ENCODE measurements around the gene RPN1. TPM values are rescaled to one million over a fixed set of nuclear protein-coding genes. Genes with fewer than 3 reads are reported as not detected.

RPN1 gene
- total RNA-seq, 1 donor from 2014 or later, result 119 TPM

Other genes with a start within 250 kb of the RPN1 start
- gene DNAJB8, start 183.9 kb downstream of the RPN1 start, total RNA-seq, result not detected
- gene GATA2, start 157.6 kb downstream of the RPN1 start, total RNA-seq, result 9.1 TPM
- 242 TPM for gene RAB7A, start 75.4 kb upstream of the RPN1 start, total RNA-seq
- 42.0 TPM for gene ACAD9, start 228.8 kb upstream of the RPN1 start, total RNA-seq

All from Right ventricle myocardium inferior (tissue), 1 donor.